ENCODE results near the gene CNN1.

- TF ChIP-seq CREB1 (IDR thresholded peaks at IDR 0.05) (no peak), CREB1 (CRISPR knock-in tag; IDR thresholded peaks at IDR 0.05) (no peak), ATF7 (IDR thresholded peaks at IDR 0.05) (no peak), ATF7 (CRISPR knock-in tag; IDR thresholded peaks at IDR 0.05) (no peak), RFXANK (CRISPR knock-in tag; IDR thresholded peaks at IDR 0.05) (no peak), ATF3 (CRISPR knock-in tag; IDR thresholded peaks at IDR 0.05) (no peak), CTCF (CRISPR knock-in tag; IDR thresholded peaks at IDR 0.05) (no peak), NFE2L1 (CRISPR knock-in tag; IDR thresholded peaks at IDR 0.05; ENCODE audit: borderline replicate concordance) (no peak), POLR2A (IDR thresholded peaks at IDR 0.05; ENCODE audit: insufficient read depth in 1 of 2, low read depth in 2 of 2, low read length in 2 of 2) (no peak), ZNF335 (CRISPR knock-in tag; IDR thresholded peaks at IDR 0.05) (no peak), POLR2AphosphoS5 (IDR thresholded peaks at IDR 0.05; ENCODE audit: low read depth, low read length) (no peak), ZBTB42 (CRISPR knock-in tag; IDR thresholded peaks at IDR 0.05) (no peak), ZNF207 (IDR thresholded peaks at IDR 0.05; ENCODE audit: borderline replicate concordance) (no peak), FOSL1 (CRISPR knock-in tag; IDR thresholded peaks at IDR 0.05; ENCODE audit: borderline replicate concordance) (no peak)
These were observed 39.0 kb downstream of the CNN1 start, which contains the start of gene ACP5 for GRCh38 chr19:11577451-11578257.

Data from HepG2 (cell line).